Hepatocyte (in vitro differentiated cells): ENCODE data around the gene ABCC3.

Experiments
- CTCF ChIP-seq: fragments of 200-600 bp; sonication (generic); IDR thresholded peaks from 2 replicates; pipeline ENCODE4 v1.5.1; 2016; ENCODE audit warnings: antibody characterized with exemption, mild to moderate bottlenecking; ENCODE audit not compliant: poor library complexity
- EZH2 ChIP-seq: fragments of 200-600 bp; sonication (generic); IDR thresholded peaks from 2 replicates; pipeline ENCODE4 v1.6.1; 2016; ENCODE audit warnings: antibody characterized with exemption, mild to moderate bottlenecking, borderline replicate concordance

GRCh38 chr17:50588391-50589049, 46.2 kb upstream of the ABCC3 start:
- TF ChIP-seq CTCF (no peak), EZH2 (no peak)
